Heart left ventricle (tissue), 13 donors: Measurements from ENCODE around the gene ANTXRL.

Experiments used
- POLR2A ChIP-seq, 2 donors: fragments of 450-650 bp; IDR thresholded peaks; one replicate each; pipeline ENCODE4 v1.6.1; 2017; ENCODE audit warnings: antibody characterized with exemption in 2 of 2, mild to moderate bottlenecking in 2 of 2, moderate library complexity in 2 of 2
- TF ChIP-seq, protein P1 (sequence below), 12 donors: fragments of 200-600 bp; sonication (generic) in 4 of 12; IDR thresholded peaks; one replicate each; pipeline versions ENCODE4 v1.5.0 to v1.8.0; 2018 to 2022; ENCODE audit warnings: antibody characterized with exemption in 12 of 12, mild to moderate bottlenecking in 5 of 12
- donor health status: ischemic (EF 13 %, LVEDD 7.1; RV severe dilation, severe dysfunction).
- donor health status: DM: no; HTN: yes; CAD: no.
- donor health status: DM: no; HTN: no; CAD: no.
- donor health status: ischemic (EF 25% LVEDD 6.9; RV normal size, moderate dysfunction).
- donor health status: ischemic (EF 25% LVEDD 5.7; RV mildly dilated, moderate dysfunction).
- donor health status: ischemic (EF 35%, LVEDD 5.7; RV mildly dilated, moderate dysfunction).
- donor health status: nonischemic (EF 11% LVEDD 7.7; RV severe dilation, severe dysfunction).
- donor health status: DM: yes; HTN: yes; CAD: no.
- donor health status: PGD.
- donor health status: ischemic (EF 29% LVEDD 5.4; RV normal size, mild dysfunction).
- donor health status: nonischemic (EF 23%, LVEDD 6.1; RV moderate dilation, normal function).

DNA sequence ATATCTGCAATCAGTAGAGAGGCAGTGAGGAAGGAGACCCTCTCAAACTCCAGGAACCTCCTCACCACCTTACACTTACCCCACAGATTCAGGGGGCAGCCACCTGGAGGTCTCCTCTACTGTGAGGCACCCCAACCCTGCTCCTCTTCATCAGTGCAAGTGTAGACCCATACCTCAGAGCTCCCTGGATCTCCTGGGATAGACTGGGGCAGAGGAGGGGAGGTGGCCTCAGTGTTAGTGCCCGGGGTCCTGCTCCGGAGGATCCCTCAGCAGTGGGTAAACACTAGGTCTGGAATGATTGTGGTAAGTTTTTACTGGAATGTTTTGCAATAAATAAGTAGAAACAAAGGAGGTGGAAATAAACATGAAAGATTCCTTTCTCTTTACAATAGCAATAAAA is 31.1 kb downstream of the ANTXRL start:
- TF ChIP-seq, protein P1, sequence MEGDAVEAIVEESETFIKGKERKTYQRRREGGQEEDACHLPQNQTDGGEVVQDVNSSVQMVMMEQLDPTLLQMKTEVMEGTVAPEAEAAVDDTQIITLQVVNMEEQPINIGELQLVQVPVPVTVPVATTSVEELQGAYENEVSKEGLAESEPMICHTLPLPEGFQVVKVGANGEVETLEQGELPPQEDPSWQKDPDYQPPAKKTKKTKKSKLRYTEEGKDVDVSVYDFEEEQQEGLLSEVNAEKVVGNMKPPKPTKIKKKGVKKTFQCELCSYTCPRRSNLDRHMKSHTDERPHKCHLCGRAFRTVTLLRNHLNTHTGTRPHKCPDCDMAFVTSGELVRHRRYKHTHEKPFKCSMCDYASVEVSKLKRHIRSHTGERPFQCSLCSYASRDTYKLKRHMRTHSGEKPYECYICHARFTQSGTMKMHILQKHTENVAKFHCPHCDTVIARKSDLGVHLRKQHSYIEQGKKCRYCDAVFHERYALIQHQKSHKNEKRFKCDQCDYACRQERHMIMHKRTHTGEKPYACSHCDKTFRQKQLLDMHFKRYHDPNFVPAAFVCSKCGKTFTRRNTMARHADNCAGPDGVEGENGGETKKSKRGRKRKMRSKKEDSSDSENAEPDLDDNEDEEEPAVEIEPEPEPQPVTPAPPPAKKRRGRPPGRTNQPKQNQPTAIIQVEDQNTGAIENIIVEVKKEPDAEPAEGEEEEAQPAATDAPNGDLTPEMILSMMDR (IDR thresholded peaks at IDR 0.05), result no peak
- no peak for TF ChIP-seq POLR2A (IDR thresholded peaks at IDR 0.05)
